ENCODE results near the gene HSPG2. TPM values are rescaled to one million over a fixed set of nuclear protein-coding genes. Genes with fewer than 3 reads are reported as not detected.

Gene HSPG2
- total and polyA plus RNA-seq, 4 donors, result 49.6 to 85.8 (median 64.8) TPM

GRCh38 chr1:21816602-21817302, 120.4 kb downstream of the HSPG2 start:
- WGBS (ENCODE audit: insufficient coverage), result 86% methylated on average over 7 of the region's 8 CpGs

GRCh38 chr1:21815724-21816321, 121.3 kb downstream of the HSPG2 start:
- Histone ChIP-seq H3K9me3 (ENCODE audit: control insufficient read depth, insufficient read depth, low read length) (no peaks in the 10 kb centered on the region), H3K27me3 (ENCODE audit: control insufficient read depth, insufficient read depth, low read length) (peaks cover 13% of the 10 kb centered on the region), H3K27ac (ENCODE audit: low read depth, low read length) (no peak overlapping the region), H3K4me3 (ENCODE audit: low read depth, low read length) (no peak overlapping the region), H3K36me3 (ENCODE audit: control insufficient read depth, insufficient read depth, low read length) (no peaks in the 10 kb centered on the region), H3K4me1 (ENCODE audit: control insufficient read depth, insufficient read depth, low read length) (peaks cover 17% of the 10 kb centered on the region)
- WGBS (ENCODE audit: insufficient coverage), result 85% methylated on average over 11 of the region's 12 CpGs
- no peak for DNase-seq (ENCODE audit: low read depth in 4 of 6, low spot score in 6 of 6)

More at GRCh38 chr1:21816602-21817302, 120.4 kb downstream of the HSPG2 start:
- peaks cover 13% of the 10 kb centered on the region for H3K27me3 ChIP-seq (ENCODE audit: control insufficient read depth, insufficient read depth, low read length)
- DNase-seq (ENCODE audit: low read depth in 4 of 6, low spot score in 6 of 6), result no peak
- no peaks in the 10 kb centered on the region for H3K9me3 ChIP-seq (ENCODE audit: control insufficient read depth, insufficient read depth, low read length)
- H3K36me3 ChIP-seq (ENCODE audit: control insufficient read depth, insufficient read depth, low read length), result peaks cover 4% of the 10 kb centered on the region
- H3K4me3 ChIP-seq (ENCODE audit: low read depth, low read length), result no peak overlapping the region
- peaks cover 16% of the 10 kb centered on the region for H3K4me1 ChIP-seq (ENCODE audit: control insufficient read depth, insufficient read depth, low read length)
- H3K27ac ChIP-seq (ENCODE audit: low read depth, low read length), result no peak overlapping the region

- Histone ChIP-seq H3K36me3 (ENCODE audit: control insufficient read depth, insufficient read depth, low read length) (no peaks in the 10 kb centered on the region), H3K27ac (ENCODE audit: low read depth, low read length) (no peak overlapping the region), H3K9me3 (ENCODE audit: control insufficient read depth, insufficient read depth, low read length) (no peaks in the 10 kb centered on the region), H3K27me3 (ENCODE audit: control insufficient read depth, insufficient read depth, low read length) (peaks cover 13% of the 10 kb centered on the region), H3K4me3 (ENCODE audit: low read depth, low read length) (no peak overlapping the region), H3K4me1 (ENCODE audit: control insufficient read depth, insufficient read depth, low read length) (peaks cover 17% of the 10 kb centered on the region)
- no peak for DNase-seq (ENCODE audit: low read depth in 4 of 6, low spot score in 6 of 6)
- WGBS (ENCODE audit: insufficient coverage), result 88% methylated on average over 15 of the region's 15 CpGs
Observed at GRCh38 chr1:21814981-21815582, 122.0 kb downstream of the HSPG2 start.

GRCh38 chr1:21814241-21814918, 122.7 kb downstream of the HSPG2 start:
- WGBS (ENCODE audit: insufficient coverage), result 10% methylated on average over 65 of the region's 65 CpGs
- DNase-seq (ENCODE audit: low read depth in 4 of 6, low spot score in 6 of 6), result peak in 2 of 6 donors; percentile 17 to 33
- Histone ChIP-seq H3K36me3 (ENCODE audit: control insufficient read depth, insufficient read depth, low read length) (no peaks in the 10 kb centered on the region), H3K4me3 (ENCODE audit: low read depth, low read length) (peak overlapping the region; percentile 14), H3K4me1 (ENCODE audit: control insufficient read depth, insufficient read depth, low read length) (peaks cover 17% of the 10 kb centered on the region), H3K27me3 (ENCODE audit: control insufficient read depth, insufficient read depth, low read length) (peaks cover 13% of the 10 kb centered on the region), H3K27ac (ENCODE audit: low read depth, low read length) (no peak overlapping the region), H3K9me3 (ENCODE audit: control insufficient read depth, insufficient read depth, low read length) (no peaks in the 10 kb centered on the region)

- Histone ChIP-seq H3K9me3 (ENCODE audit: control insufficient read depth, insufficient read depth, low read length) (no peaks in the 10 kb centered on the region), H3K4me3 (ENCODE audit: low read depth, low read length) (no peak overlapping the region), H3K27ac (ENCODE audit: low read depth, low read length) (no peak overlapping the region), H3K27me3 (ENCODE audit: control insufficient read depth, insufficient read depth, low read length) (peaks cover 13% of the 10 kb centered on the region), H3K4me1 (ENCODE audit: control insufficient read depth, insufficient read depth, low read length) (peaks cover 17% of the 10 kb centered on the region), H3K36me3 (ENCODE audit: control insufficient read depth, insufficient read depth, low read length) (no peaks in the 10 kb centered on the region)
- WGBS (ENCODE audit: insufficient coverage), result 100% methylated on average over 3 of the region's 3 CpGs
- no peak for DNase-seq (ENCODE audit: low read depth in 4 of 6, low spot score in 6 of 6)
Observed at GRCh38 chr1:21813542-21813941, 123.6 kb downstream of the HSPG2 start.

GRCh38 chr1:21811875-21812305, 125.2 kb downstream of the HSPG2 start, which contains the start of gene LDLRAD2:
TSS of gene LDLRAD2 (plus strand) at chr1:21812265. CDS start at chr1:21812452, 187 bp downstream.
- H3K27me3 ChIP-seq (ENCODE audit: control insufficient read depth, insufficient read depth, low read length), result peaks cover 13% of the 10 kb centered on the region
- H3K9me3 ChIP-seq (ENCODE audit: control insufficient read depth, insufficient read depth, low read length), result no peaks in the 10 kb centered on the region
- no peak within 1 kb of the TSS for H3K4me3 ChIP-seq (ENCODE audit: low read depth, low read length)
- WGBS (ENCODE audit: insufficient coverage), result 62% methylated on average over 2 of the region's 2 CpGs
- DNase-seq (ENCODE audit: low read depth in 4 of 6, low spot score in 6 of 6), result peak in 2 of 6 donors; percentile 24 to 39
- peaks cover 17% of the 10 kb centered on the region for H3K4me1 ChIP-seq (ENCODE audit: control insufficient read depth, insufficient read depth, low read length)
- H3K36me3 ChIP-seq (ENCODE audit: control insufficient read depth, insufficient read depth, low read length), result no peaks in the 10 kb centered on the region
- no peak within 1 kb of the TSS for H3K27ac ChIP-seq (ENCODE audit: low read depth, low read length)

GRCh38 chr1:21804536-21804935, 132.6 kb downstream of the HSPG2 start:
- Histone ChIP-seq H3K4me1 (ENCODE audit: control insufficient read depth, insufficient read depth, low read length) (no peaks in the 10 kb centered on the region), H3K36me3 (ENCODE audit: control insufficient read depth, insufficient read depth, low read length) (no peaks in the 10 kb centered on the region), H3K4me3 (ENCODE audit: low read depth, low read length) (no peak overlapping the region), H3K27me3 (ENCODE audit: control insufficient read depth, insufficient read depth, low read length) (no peaks in the 10 kb centered on the region), H3K9me3 (ENCODE audit: control insufficient read depth, insufficient read depth, low read length) (no peaks in the 10 kb centered on the region), H3K27ac (ENCODE audit: low read depth, low read length) (no peak overlapping the region)
- WGBS (ENCODE audit: insufficient coverage), result no CpG with 5 or more reads among the region's 2 CpGs
- DNase-seq (ENCODE audit: low read depth in 4 of 6, low spot score in 6 of 6), result no peak

- Histone ChIP-seq H3K9me3 (ENCODE audit: control insufficient read depth, insufficient read depth, low read length) (no peaks in the 10 kb centered on the region), H3K27ac (ENCODE audit: low read depth, low read length) (no peak overlapping the region), H3K4me3 (ENCODE audit: low read depth, low read length) (no peak overlapping the region), H3K4me1 (ENCODE audit: control insufficient read depth, insufficient read depth, low read length) (no peaks in the 10 kb centered on the region), H3K27me3 (ENCODE audit: control insufficient read depth, insufficient read depth, low read length) (no peaks in the 10 kb centered on the region), H3K36me3 (ENCODE audit: control insufficient read depth, insufficient read depth, low read length) (no peaks in the 10 kb centered on the region)
- DNase-seq (ENCODE audit: low read depth in 4 of 6, low spot score in 6 of 6), result no peak
- WGBS (ENCODE audit: insufficient coverage), result 85% methylated on average over 4 of the region's 4 CpGs
Observed at GRCh38 chr1:21801100-21801499, 136.0 kb downstream of the HSPG2 start.

- Histone ChIP-seq H3K36me3 (ENCODE audit: control insufficient read depth, insufficient read depth, low read length) (no peaks in the 10 kb centered on the region), H3K4me3 (ENCODE audit: low read depth, low read length) (no peak overlapping the region), H3K27ac (ENCODE audit: low read depth, low read length) (no peak overlapping the region), H3K27me3 (ENCODE audit: control insufficient read depth, insufficient read depth, low read length) (no peaks in the 10 kb centered on the region), H3K9me3 (ENCODE audit: control insufficient read depth, insufficient read depth, low read length) (peaks cover 2% of the 10 kb centered on the region), H3K4me1 (ENCODE audit: control insufficient read depth, insufficient read depth, low read length) (no peaks in the 10 kb centered on the region)
- WGBS (ENCODE audit: insufficient coverage), result 81% methylated on average over 4 of the region's 5 CpGs
- no peak for DNase-seq (ENCODE audit: low read depth in 4 of 6, low spot score in 6 of 6)
Observed at GRCh38 chr1:21799730-21800129, 137.4 kb downstream of the HSPG2 start.

Data from spinal cord (tissue), 10 donors.